Ectodermal cell (in vitro differentiated cells): ENCODE data around the gene UGT1A6.

Experiments
- H3K27ac ChIP-seq: 2 replicates; pipeline ENCODE4 v1.7.0; 2013; ENCODE audit warnings: mild to moderate bottlenecking, low read depth, low read length; ENCODE audit not compliant: insufficient read depth, poor library complexity, severe bottlenecking
- H3K27me3 ChIP-seq: 2 replicates; pipeline ENCODE4 v1.7.0; 2013; ENCODE audit warnings: mild to moderate bottlenecking, low read length; ENCODE audit not compliant: insufficient read depth, control insufficient read depth, poor library complexity, severe bottlenecking
- H3K36me3 ChIP-seq: one replicate; pipeline ENCODE4 v1.7.0; 2013; ENCODE audit warnings: low read length; ENCODE audit not compliant: control insufficient read depth, insufficient read depth
- H3K4me1 ChIP-seq: one replicate; pipeline ENCODE4 v1.7.0; 2013; ENCODE audit warnings: low read length; ENCODE audit not compliant: control insufficient read depth, insufficient read depth
- H3K4me3 ChIP-seq: 2 replicates; pipeline ENCODE4 v1.7.0; 2013; ENCODE audit warnings: low read depth, low read length, control low read depth; ENCODE audit not compliant: insufficient read depth
- H3K9me3 ChIP-seq: 2 replicates; pipeline ENCODE4 v1.7.0; 2013; ENCODE audit warnings: mild to moderate bottlenecking, low read length, moderate library complexity; ENCODE audit not compliant: control insufficient read depth
- WGBS, 2 experiments: methylation state at CpG; one replicate each; pipeline ENCODE4 v1.1.7; 2013; ENCODE audit warnings: missing lambda C conversion rate in 2 of 2; 5-methylcytosine and 5-hydroxymethylcytosine counted together

The UGT1A6 gene

DNA sequence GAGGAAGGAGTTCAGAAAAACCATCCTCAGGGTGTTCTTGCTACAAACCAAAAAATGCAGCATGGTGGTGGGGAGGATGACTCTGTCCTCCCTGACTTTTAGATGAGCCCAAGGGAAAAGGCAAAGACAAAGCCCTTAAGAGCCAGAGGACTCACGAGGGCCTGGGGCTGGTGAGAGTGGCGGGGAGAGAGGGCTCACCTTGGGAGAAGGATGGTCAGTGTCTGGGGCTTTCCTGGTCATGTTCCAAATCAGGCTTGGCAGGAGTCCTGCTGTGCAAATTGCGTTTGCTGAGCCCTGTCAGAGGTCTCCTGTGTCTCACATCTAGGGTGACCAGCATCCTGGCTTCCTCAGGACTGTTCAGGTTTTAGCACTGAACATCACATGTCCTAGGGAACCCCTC is 72.1 kb downstream of the UGT1A6 start:
- Histone ChIP-seq H3K36me3 (no peaks in the 10 kb centered on the region), H3K27ac (no peak overlapping the region), H3K27me3 (no peaks in the 10 kb centered on the region), H3K9me3 (no peaks in the 10 kb centered on the region), H3K4me1 (no peaks in the 10 kb centered on the region), H3K4me3 (no peak overlapping the region)
- WGBS, 2 experiments = 85 to 91% methylated on average over 3 of the region's 3 CpGs

DNA sequence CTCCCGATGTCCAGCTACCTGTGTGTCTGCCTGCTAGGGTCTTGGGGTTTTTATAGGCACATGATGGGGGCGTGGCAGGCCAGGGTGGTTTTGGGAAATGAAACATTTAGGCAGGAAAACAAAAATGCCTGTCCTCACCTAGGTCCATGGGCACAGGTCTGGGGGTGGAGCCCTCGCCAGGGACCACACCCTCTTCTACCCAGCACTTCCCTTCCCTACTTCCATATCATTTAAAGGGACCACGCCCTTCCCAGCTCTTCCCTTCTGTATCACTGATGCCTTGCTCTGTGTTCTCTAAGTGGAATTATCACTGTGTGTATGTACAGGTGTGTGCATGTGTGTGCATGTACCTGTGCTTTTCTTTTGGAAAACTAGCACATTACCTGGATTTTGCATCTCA is 73.7 kb downstream of the UGT1A6 start:
- 92 to 93% methylated on average over 3 to 4 of the region's 4 CpGs for WGBS, 2 experiments
- H3K36me3 ChIP-seq = no peaks in the 10 kb centered on the region
- H3K9me3 ChIP-seq = no peaks in the 10 kb centered on the region

DNA sequence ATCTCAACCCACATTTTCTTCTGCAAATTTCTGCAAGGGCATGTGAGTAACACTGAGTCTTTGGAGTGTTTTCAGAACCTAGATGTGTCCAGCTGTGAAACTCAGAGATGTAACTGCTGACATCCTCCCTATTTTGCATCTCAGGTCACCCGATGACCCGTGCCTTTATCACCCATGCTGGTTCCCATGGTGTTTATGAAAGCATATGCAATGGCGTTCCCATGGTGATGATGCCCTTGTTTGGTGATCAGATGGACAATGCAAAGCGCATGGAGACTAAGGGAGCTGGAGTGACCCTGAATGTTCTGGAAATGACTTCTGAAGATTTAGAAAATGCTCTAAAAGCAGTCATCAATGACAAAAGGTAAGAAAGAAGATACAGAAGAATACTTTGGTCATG is 75.4 kb downstream of the UGT1A6 start:
- whole genome bisulfite sequencing, 2 experiments = 78 to 81% methylated on average over 4 of the region's 4 CpGs
- H3K4me1 ChIP-seq = no peaks in the 10 kb centered on the region
- no peaks in the 10 kb centered on the region for H3K36me3 ChIP-seq
- H3K27ac ChIP-seq = no peak overlapping the region
- H3K4me3 ChIP-seq = no peak overlapping the region
- no peaks in the 10 kb centered on the region for H3K27me3 ChIP-seq
- no peaks in the 10 kb centered on the region for H3K9me3 ChIP-seq

More for the DNA sequence above, 73.7 kb downstream of the UGT1A6 start:
- no peak overlapping the region for H3K4me3 ChIP-seq
- no peaks in the 10 kb centered on the region for H3K4me1 ChIP-seq
- H3K27ac ChIP-seq = no peak overlapping the region
- H3K27me3 ChIP-seq = no peaks in the 10 kb centered on the region

DNA sequence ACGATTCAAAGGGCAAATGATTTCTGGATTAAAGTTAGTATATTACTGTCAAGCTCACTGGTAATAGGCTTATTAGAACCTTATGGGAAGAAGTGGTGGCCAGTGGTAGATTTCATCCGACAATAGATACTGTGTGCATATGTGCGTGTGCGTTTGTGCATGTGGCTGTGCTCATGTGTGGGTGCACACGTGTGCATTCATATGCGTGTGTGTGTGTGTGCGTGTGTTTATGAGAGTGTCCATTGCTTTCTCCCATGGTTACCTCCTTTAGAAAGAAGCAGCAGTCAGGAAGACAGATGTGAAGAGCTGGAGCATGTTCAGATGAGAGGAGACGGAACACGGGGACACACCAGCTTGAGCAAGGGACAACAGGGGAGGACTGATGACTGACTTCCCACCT is 76.6 kb downstream of the UGT1A6 start:
- Histone ChIP-seq H3K4me3 (no peak overlapping the region), H3K36me3 (no peaks in the 10 kb centered on the region), H3K27ac (no peak overlapping the region), H3K27me3 (no peaks in the 10 kb centered on the region), H3K9me3 (no peaks in the 10 kb centered on the region), H3K4me1 (no peaks in the 10 kb centered on the region)
- WGBS, 2 experiments = 93 to 95% methylated on average over 9 of the region's 9 CpGs

DNA sequence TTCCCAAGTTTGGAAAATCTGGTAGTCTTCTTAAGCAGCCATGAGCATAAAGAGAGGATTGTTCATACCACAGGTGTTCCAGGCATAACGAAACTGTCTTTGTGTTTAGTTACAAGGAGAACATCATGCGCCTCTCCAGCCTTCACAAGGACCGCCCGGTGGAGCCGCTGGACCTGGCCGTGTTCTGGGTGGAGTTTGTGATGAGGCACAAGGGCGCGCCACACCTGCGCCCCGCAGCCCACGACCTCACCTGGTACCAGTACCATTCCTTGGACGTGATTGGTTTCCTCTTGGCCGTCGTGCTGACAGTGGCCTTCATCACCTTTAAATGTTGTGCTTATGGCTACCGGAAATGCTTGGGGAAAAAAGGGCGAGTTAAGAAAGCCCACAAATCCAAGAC is 79.5 kb downstream of the UGT1A6 start:
- H3K9me3 ChIP-seq = no peaks in the 10 kb centered on the region

DNA sequence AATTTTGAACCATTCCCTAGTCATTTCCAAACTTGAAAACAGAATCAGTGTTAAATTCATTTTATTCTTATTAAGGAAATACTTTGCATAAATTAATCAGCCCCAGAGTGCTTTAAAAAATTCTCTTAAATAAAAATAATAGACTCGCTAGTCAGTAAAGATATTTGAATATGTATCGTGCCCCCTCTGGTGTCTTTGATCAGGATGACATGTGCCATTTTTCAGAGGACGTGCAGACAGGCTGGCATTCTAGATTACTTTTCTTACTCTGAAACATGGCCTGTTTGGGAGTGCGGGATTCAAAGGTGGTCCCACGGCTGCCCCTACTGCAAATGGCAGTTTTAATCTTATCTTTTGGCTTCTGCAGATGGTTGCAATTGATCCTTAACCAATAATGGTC is 79.9 kb downstream of the UGT1A6 start:
- no peak overlapping the region for H3K27ac ChIP-seq
- no peaks in the 10 kb centered on the region for H3K4me1 ChIP-seq
- no peaks in the 10 kb centered on the region for H3K27me3 ChIP-seq
- H3K9me3 ChIP-seq = no peaks in the 10 kb centered on the region
- H3K36me3 ChIP-seq = no peaks in the 10 kb centered on the region
- no peak overlapping the region for H3K4me3 ChIP-seq
- WGBS, 2 experiments = 87 to 88% methylated on average over 5 of the region's 5 CpGs

More for the DNA sequence above, 79.5 kb downstream of the UGT1A6 start:
- no peaks in the 10 kb centered on the region for H3K4me1 ChIP-seq
- WGBS, 2 experiments = 94 to 96% methylated on average over 16 of the region's 16 CpGs
- no peaks in the 10 kb centered on the region for H3K27me3 ChIP-seq
- H3K27ac ChIP-seq = no peak overlapping the region
- H3K36me3 ChIP-seq = no peaks in the 10 kb centered on the region
- no peak overlapping the region for H3K4me3 ChIP-seq

DNA sequence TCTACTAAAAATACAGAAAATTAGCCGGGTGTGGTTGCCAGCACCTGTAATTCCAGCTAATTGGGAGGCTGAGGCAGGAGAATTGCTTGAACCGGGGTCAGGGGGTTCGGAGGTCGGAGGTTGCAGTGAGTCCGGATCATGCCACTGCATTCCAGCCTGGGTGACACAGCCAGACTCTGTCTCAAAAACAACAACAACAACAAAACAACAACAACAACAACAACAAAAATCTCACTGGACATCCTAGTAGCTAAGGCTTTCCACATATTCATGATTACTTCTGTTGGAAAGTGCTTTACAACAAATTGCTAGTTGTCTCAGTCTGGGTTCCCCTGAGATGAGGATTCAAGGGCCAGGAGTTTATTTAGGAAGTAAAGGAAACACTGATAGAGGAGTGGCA is 81.2 kb downstream of the UGT1A6 start:
- H3K27ac ChIP-seq = no peak overlapping the region
- H3K4me3 ChIP-seq = no peak overlapping the region
- H3K4me1 ChIP-seq = no peaks in the 10 kb centered on the region
- no peaks in the 10 kb centered on the region for H3K27me3 ChIP-seq
- WGBS, 2 experiments = 93 to 97% methylated on average over 5 of the region's 5 CpGs
- no peaks in the 10 kb centered on the region for H3K9me3 ChIP-seq
- no peaks in the 10 kb centered on the region for H3K36me3 ChIP-seq

DNA sequence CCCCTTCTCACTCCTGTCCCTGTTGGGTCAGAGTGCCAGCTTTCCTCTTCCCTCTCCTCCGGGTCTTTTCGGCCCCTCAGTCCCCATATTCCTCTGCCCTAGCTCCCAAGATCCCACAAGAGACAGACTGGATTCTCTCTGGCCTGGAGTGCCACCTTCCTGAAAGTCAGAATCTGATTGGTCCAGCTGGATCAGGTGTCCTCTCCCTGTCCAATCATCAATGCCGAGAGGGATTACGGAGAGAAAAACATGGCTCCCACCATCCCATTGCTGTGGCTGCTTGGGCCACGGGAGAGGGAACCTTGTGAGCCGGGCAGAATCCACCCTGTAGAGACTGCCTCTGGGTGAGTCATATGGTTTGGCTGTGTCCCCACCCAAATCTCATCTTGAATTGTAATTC is 82.7 kb downstream of the UGT1A6 start:
- H3K4me1 ChIP-seq = no peaks in the 10 kb centered on the region
- H3K36me3 ChIP-seq = no peaks in the 10 kb centered on the region
- WGBS, 2 experiments = 89 to 90% methylated on average over 6 of the region's 6 CpGs
- no peak overlapping the region for H3K4me3 ChIP-seq
- no peaks in the 10 kb centered on the region for H3K27me3 ChIP-seq
- no peak overlapping the region for H3K27ac ChIP-seq
- no peaks in the 10 kb centered on the region for H3K9me3 ChIP-seq

DNA sequence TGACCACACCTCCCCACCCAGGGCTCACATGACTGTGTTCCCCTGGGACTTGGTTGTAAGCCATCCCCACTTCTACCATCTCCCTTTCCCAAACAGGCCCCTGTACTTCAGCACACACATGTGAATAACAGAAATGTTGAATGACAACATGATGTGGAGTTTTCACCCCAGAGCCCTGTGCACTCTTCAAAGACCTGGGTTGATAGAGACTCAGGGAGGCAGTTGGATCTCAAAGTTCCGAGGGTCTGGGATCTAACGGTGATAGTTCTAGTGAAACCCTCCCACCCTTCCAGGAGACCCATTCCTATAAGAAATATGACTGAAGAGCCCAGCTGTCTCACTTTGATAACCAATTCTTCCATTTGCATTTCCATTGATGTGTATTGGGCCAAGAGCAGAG is 85.3 kb downstream of the UGT1A6 start, which contains the start of gene MROH2A:
MROH2A (plus strand) TSS at position 301 of the 400 bp plus-strand sequence. CDS start 1,029 bp downstream, outside the sequence.
- Histone ChIP-seq H3K27me3 (no peaks in the 10 kb centered on the region), H3K4me3 (no peak within 1 kb of the TSS), H3K36me3 (no peaks in the 10 kb centered on the region), H3K9me3 (no peaks in the 10 kb centered on the region), H3K27ac (no peak within 1 kb of the TSS), H3K4me1 (no peaks in the 10 kb centered on the region)
- WGBS, 2 experiments = 100% methylated on average over 2 of the region's 2 CpGs

DNA sequence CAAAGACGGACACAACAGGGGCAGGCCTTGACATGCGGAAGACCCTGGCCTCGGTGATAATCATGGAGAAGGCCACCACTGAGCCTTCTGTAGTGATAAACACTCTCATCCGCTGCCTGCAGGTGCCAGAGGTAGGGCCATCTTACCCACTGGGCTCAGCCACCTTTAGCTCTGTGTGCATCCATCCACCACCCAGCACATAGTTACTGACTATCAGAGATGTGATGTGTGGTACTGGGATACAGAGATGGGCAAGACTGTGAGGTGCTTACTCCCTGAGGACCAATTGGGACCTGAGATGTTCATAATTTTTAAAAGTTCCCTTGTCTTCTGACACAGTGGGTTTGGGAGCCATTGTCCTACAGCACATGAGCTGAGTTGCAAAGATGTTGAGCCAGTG is 87.0 kb downstream of the UGT1A6 start:
- H3K27ac ChIP-seq = no peak overlapping the region
- 96 to 98% methylated on average over 4 of the region's 4 CpGs for WGBS, 2 experiments
- H3K4me3 ChIP-seq = no peak overlapping the region
- no peaks in the 10 kb centered on the region for H3K27me3 ChIP-seq
- no peaks in the 10 kb centered on the region for H3K4me1 ChIP-seq
- H3K36me3 ChIP-seq = no peaks in the 10 kb centered on the region
- no peaks in the 10 kb centered on the region for H3K9me3 ChIP-seq

DNA sequence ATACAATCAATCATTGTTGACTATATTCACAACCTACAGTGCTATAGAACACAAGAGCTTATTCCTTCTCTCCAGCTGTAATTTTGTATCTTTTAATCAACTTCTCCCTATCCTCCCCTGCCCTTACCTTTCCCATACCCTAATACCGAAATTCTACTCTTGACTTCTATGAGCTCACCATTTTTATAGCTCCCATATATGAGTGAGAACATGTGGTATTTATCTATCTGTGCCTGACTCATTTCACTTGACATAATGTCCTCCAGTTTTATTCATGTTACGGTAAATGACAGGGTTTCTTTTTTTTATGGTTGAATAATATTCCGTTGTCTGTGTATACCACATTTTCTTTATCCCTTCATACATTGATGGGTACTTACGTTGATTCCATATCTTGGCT is 88.1 kb downstream of the UGT1A6 start:
- no peaks in the 10 kb centered on the region for H3K27me3 ChIP-seq
- no peaks in the 10 kb centered on the region for H3K36me3 ChIP-seq
- WGBS, 2 experiments = 80 to 93% methylated on average over 2 to 3 of the region's 4 CpGs
- no peaks in the 10 kb centered on the region for H3K9me3 ChIP-seq
- no peak overlapping the region for H3K27ac ChIP-seq
- no peak overlapping the region for H3K4me3 ChIP-seq
- no peaks in the 10 kb centered on the region for H3K4me1 ChIP-seq
